Mesodermal cell (in vitro differentiated cells): ENCODE results near the gene C9orf85.
"Not testable (repeated sequence)": the region's sequence is repeated elsewhere in the genome, so short reads cannot be mapped to it uniquely, and the experiment has no call there.

Experiments
- H3K27ac ChIP-seq: 2 replicates; pipeline ENCODE4 v1.7.0; 2013; ENCODE audit warnings: mild to moderate bottlenecking, low read depth, low read length, moderate library complexity; ENCODE audit not compliant: severe bottlenecking
- H3K36me3 ChIP-seq: 2 replicates; pipeline ENCODE4 v1.7.1; 2013; ENCODE audit warnings: mild to moderate bottlenecking, low read length, moderate library complexity; ENCODE audit not compliant: control insufficient read depth, insufficient read depth
- H3K4me1 ChIP-seq: one replicate; pipeline ENCODE4 v1.7.1; 2013; ENCODE audit warnings: mild to moderate bottlenecking, low read length; ENCODE audit not compliant: insufficient read depth, control insufficient read depth, poor library complexity, severe bottlenecking
- H3K4me3 ChIP-seq: 2 replicates; pipeline ENCODE4 v1.7.0; 2013; ENCODE audit warnings: low read length, control low read depth, mild to moderate bottlenecking; ENCODE audit not compliant: insufficient read depth, poor library complexity, severe bottlenecking; ENCODE audit errors: extremely low read depth
- H3K9me3 ChIP-seq: 2 replicates; pipeline ENCODE4 v1.7.1; 2013; ENCODE audit warnings: mild to moderate bottlenecking, low read length, moderate library complexity; ENCODE audit not compliant: control insufficient read depth
- WGBS, 2 experiments: methylation state at CpG; one replicate each; pipeline ENCODE4 v1.1.5; 2013; ENCODE audit warnings: missing lambda C conversion rate in 2 of 2; ENCODE audit not compliant: insufficient coverage in 2 of 2; 5-methylcytosine and 5-hydroxymethylcytosine counted together

Gene C9orf85

GRCh38 chr9:71944754-71945375 lies 33.4 kb downstream of the C9orf85 start:
- Histone ChIP-seq H3K27ac (no peak overlapping the region), H3K4me3 (no peak overlapping the region), H3K36me3 (peaks cover 8% of the 10 kb centered on the region), H3K9me3 (no peaks in the 10 kb centered on the region), H3K4me1 (no peaks in the 10 kb centered on the region)
- WGBS, 2 experiments = 86% methylated on average over 1 of the region's 2 CpGs; no CpG with 5 or more reads in 1 of the 2 experiments

- H3K27ac ChIP-seq, H3K4me1 ChIP-seq, H3K4me3 ChIP-seq, H3K9me3 ChIP-seq: not testable (repeated sequence)
- peaks cover 13% of the 10 kb centered on the region for H3K36me3 ChIP-seq
- 71 to 85% methylated on average over 1 of the region's 2 CpGs for WGBS, 2 experiments
Measured at GRCh38 chr9:71954652-71955051, 43.2 kb downstream of the C9orf85 start.

- WGBS, 2 experiments = 83 to 90% methylated on average over 1 of the region's 1 CpG
- no peaks in the 10 kb centered on the region for H3K4me1 ChIP-seq
- peaks cover 10% of the 10 kb centered on the region for H3K36me3 ChIP-seq
- no peak overlapping the region for H3K27ac ChIP-seq
- H3K9me3 ChIP-seq = no peaks in the 10 kb centered on the region
- H3K4me3 ChIP-seq = no peak overlapping the region
Measured at GRCh38 chr9:71955300-71955915, 44.0 kb downstream of the C9orf85 start.

GRCh38 chr9:71962328-71962727 lies 50.9 kb downstream of the C9orf85 start:
- Histone ChIP-seq H3K36me3 (peaks cover 19% of the 10 kb centered on the region), H3K4me1 (no peaks in the 10 kb centered on the region), H3K27ac (no peak overlapping the region), H3K9me3 (no peaks in the 10 kb centered on the region), H3K4me3 (no peak overlapping the region)
- 86 to 100% methylated on average over 1 of the region's 4 CpGs for WGBS, 2 experiments

- peaks cover 19% of the 10 kb centered on the region for H3K36me3 ChIP-seq
- not testable (repeated sequence) for H3K4me3 ChIP-seq, H3K4me1 ChIP-seq, H3K9me3 ChIP-seq, H3K27ac ChIP-seq
- WGBS, 2 experiments = 85 to 97% methylated on average over 8 to 21 of the region's 29 CpGs
Measured at GRCh38 chr9:71963471-71963996, 52.1 kb downstream of the C9orf85 start.

- peaks cover 19% of the 10 kb centered on the region for H3K36me3 ChIP-seq
- peaks cover 5% of the 10 kb centered on the region for H3K9me3 ChIP-seq
- H3K4me1 ChIP-seq = no peaks in the 10 kb centered on the region
- WGBS, 2 experiments = 69 to 86% methylated on average over 1 of the region's 1 CpG
- no peak overlapping the region for H3K27ac ChIP-seq
- no peak overlapping the region for H3K4me3 ChIP-seq
Measured at GRCh38 chr9:71965403-71965802, 54.0 kb downstream of the C9orf85 start.

GRCh38 chr9:71966601-71967000 lies 55.2 kb downstream of the C9orf85 start:
- 24 to 37% methylated on average over 3 of the region's 5 CpGs for WGBS, 2 experiments
- Histone ChIP-seq H3K9me3 (peaks cover 5% of the 10 kb centered on the region), H3K36me3 (peaks cover 16% of the 10 kb centered on the region), H3K4me1 (no peaks in the 10 kb centered on the region), H3K27ac (peak overlapping the region; percentile 45), H3K4me3 (no peak overlapping the region)

GRCh38 chr9:71968541-71969090 lies 57.2 kb downstream of the C9orf85 start:
- Histone ChIP-seq H3K4me1 (no peaks in the 10 kb centered on the region), H3K4me3 (no peak overlapping the region), H3K27ac (no peak overlapping the region), H3K36me3 (peaks cover 19% of the 10 kb centered on the region), H3K9me3 (peaks cover 5% of the 10 kb centered on the region)
- 61 to 76% methylated on average over 2 to 3 of the region's 10 CpGs for WGBS, 2 experiments

- H3K9me3 ChIP-seq = no peaks in the 10 kb centered on the region
- H3K4me1 ChIP-seq = no peaks in the 10 kb centered on the region
- H3K36me3 ChIP-seq = peaks cover 12% of the 10 kb centered on the region
- no peak overlapping the region for H3K27ac ChIP-seq
- H3K4me3 ChIP-seq = no peak overlapping the region
Measured at GRCh38 chr9:71975833-71976232, 64.4 kb downstream of the C9orf85 start.

- Histone ChIP-seq H3K4me3 (no peak overlapping the region), H3K4me1 (no peaks in the 10 kb centered on the region), H3K36me3 (peaks cover 11% of the 10 kb centered on the region), H3K27ac (no peak overlapping the region), H3K9me3 (no peaks in the 10 kb centered on the region)
- 100% methylated on average over 1 of the region's 3 CpGs; no CpG with 5 or more reads in 1 of the 2 experiments for WGBS, 2 experiments
Measured at GRCh38 chr9:71977003-71977402, 65.6 kb downstream of the C9orf85 start.
